NT2/D1 (cell line): Measurements from ENCODE around the gene RNASE7.
"Not testable (repeated sequence)": the region's sequence is repeated elsewhere in the genome, so short reads cannot be mapped to it uniquely, and the experiment has no call there.

ENCODE experiments used
- DNase-seq: peaks from one replicate; pipeline ENCODE4 v3.0.0-alpha.2; 2011; ENCODE audit warnings: low read depth, low spot score
- H3K27me3 ChIP-seq: 2 replicates; pipeline ENCODE4 v1.6.0; 2011; ENCODE audit warnings: mild to moderate bottlenecking; ENCODE audit not compliant: insufficient read length, insufficient read depth
- H3K36me3 ChIP-seq: 2 replicates; pipeline ENCODE4 v1.6.1; 2011; ENCODE audit warnings: mild to moderate bottlenecking, low read length, mixed read lengths; ENCODE audit not compliant: insufficient read depth, insufficient read length
- H3K4me1 ChIP-seq: 2 replicates; pipeline ENCODE4 v1.5.1; 2011; ENCODE audit not compliant: insufficient read depth, insufficient read length
- H3K4me3 ChIP-seq: 2 replicates; pipeline ENCODE4 v1.5.1; 2011; ENCODE audit warnings: low read depth; ENCODE audit not compliant: insufficient read length
- H3K9ac ChIP-seq: 2 replicates; pipeline ENCODE4 v1.6.0; 2011; ENCODE audit warnings: low read depth; ENCODE audit not compliant: insufficient read length
- H3K9me3 ChIP-seq: 2 replicates; pipeline ENCODE4 v1.5.1; 2011; ENCODE audit warnings: mild to moderate bottlenecking, low read length; ENCODE audit not compliant: insufficient read depth
- SUZ12 ChIP-seq: IDR thresholded peaks from 2 replicates; pipeline ENCODE4 v1.6.1; 2011; ENCODE audit not compliant: insufficient read length, insufficient read depth; ENCODE audit errors: extremely low read depth
- YY1 ChIP-seq: IDR thresholded peaks from 2 replicates; pipeline ENCODE4 v1.6.1; 2011; ENCODE audit not compliant: insufficient read length, insufficient read depth
- ZNF274 ChIP-seq: IDR thresholded peaks from 2 replicates; pipeline ENCODE4 v1.6.1; 2011; ENCODE audit warnings: mild to moderate bottlenecking, low read depth, low read length

Gene RNASE7

DNA sequence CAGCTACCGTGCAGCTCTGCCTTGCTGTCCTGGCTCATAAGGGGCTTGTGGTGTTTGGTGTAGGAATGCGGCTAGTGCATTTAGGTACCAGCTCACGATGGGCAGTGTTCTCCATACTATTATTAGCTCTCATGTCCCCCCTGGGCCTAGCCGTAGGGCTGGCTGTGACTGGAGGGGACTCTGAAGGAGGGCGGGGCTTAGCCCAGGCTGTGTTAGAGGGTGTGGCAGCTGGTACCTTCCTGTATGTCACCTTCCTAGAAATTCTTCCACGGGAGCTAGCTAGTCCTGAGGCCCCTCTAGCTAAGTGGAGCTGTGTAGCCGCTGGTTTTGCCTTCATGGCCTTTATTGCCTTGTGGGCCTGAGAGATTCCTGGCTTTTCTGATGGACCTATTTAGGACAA is 40.9 kb upstream of the RNASE7 start:
- DNase-seq, result no peak
- TF ChIP-seq ZNF274 (no peak), SUZ12 (no peak), YY1 (no peak)
- peaks cover 8% of the 10 kb centered on the region for H3K36me3 ChIP-seq
- peaks cover 6% of the 10 kb centered on the region for H3K4me1 ChIP-seq
- H3K9ac ChIP-seq, result no peak overlapping the region
- H3K9me3 ChIP-seq, result no peaks in the 10 kb centered on the region
- no peaks in the 10 kb centered on the region for H3K27me3 ChIP-seq
- H3K4me3 ChIP-seq, result no peak overlapping the region

DNA sequence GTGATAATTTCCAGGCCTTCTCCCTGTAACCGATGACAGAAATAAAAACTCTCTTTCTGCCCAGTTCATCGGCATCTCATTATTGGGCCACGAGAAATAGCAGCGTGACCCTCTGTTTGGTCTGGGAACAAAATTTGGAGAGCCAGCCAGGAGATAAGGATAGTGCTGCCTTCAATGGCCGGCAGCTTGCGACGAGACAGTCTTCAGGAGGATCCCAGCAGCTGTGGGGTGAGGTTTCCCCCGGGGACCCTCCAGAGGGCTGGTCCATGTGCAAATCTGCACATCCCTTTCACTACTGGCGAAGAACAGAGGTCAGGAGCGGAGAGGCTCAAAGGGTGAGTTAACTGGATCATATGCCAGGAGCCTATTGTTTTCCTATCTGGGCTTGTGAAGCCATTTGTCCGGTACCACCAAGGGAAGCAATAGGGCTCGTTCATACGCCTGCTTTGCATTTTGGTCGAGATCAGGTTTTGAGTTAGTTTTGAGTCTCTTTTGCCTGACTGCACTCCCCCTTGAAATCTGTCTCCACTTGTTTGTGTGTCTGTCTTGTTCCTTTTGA is 38.3 kb upstream of the RNASE7 start:
- H3K27me3 ChIP-seq, result no peaks in the 10 kb centered on the region
- H3K36me3 ChIP-seq, result no peaks in the 10 kb centered on the region
- H3K4me1 ChIP-seq, result peaks cover 4% of the 10 kb centered on the region
- no peak for TF ChIP-seq ZNF274
- no peak for DNase-seq
- H3K9ac ChIP-seq, result no peak overlapping the region
- no peaks in the 10 kb centered on the region for H3K9me3 ChIP-seq
- no peak overlapping the region for H3K4me3 ChIP-seq

DNA sequence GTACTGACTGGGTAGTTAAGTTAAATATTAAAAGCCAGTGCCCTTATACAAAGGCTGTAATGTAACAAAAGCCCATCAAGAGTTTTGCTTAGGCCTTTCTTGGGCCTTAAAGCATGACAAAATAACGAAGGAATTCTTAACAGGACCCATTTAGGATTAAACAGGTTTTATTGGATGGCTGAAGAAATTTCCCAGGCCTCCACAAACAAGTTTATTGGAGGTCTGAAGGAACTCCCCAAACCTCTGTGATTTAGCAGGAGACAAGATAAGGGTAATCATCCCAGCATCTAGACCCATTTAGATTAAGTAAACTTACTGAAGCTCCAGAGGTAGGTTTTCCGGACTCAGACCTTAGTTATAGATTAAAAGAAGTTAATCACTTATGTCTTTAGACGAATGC is 32.4 kb upstream of the RNASE7 start:
- not testable (repeated sequence) for DNase-seq, H3K9ac ChIP-seq, H3K36me3 ChIP-seq, H3K4me1 ChIP-seq, H3K4me3 ChIP-seq, H3K27me3 ChIP-seq, H3K9me3 ChIP-seq

DNA sequence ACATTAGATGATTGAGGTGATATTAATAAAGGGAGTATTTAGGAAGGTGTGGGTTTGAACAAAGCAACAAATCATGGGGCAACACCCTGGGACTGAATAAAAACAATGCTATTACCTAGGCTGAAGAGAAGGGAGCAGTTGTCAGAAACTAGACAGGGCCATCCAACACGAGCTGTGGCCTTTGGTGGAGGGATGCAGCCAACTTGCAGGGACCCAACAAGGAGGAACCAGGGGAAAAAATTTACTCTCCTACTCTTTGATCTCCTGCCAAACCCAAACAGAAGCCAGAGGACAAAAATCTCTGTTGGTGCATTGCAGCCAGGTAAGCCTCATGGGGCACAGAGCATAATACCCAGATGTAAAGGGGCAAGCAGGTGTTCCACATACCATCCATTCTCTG is 31.0 kb upstream of the RNASE7 start:
- H3K36me3 ChIP-seq, result no peaks in the 10 kb centered on the region
- TF ChIP-seq ZNF274 (no peak), SUZ12 (no peak), YY1 (no peak)
- H3K9ac ChIP-seq, result no peak overlapping the region
- H3K27me3 ChIP-seq, result no peaks in the 10 kb centered on the region
- DNase-seq, result no peak
- H3K4me3 ChIP-seq, result no peak overlapping the region
- H3K9me3 ChIP-seq, result no peaks in the 10 kb centered on the region
- H3K4me1 ChIP-seq, result no peaks in the 10 kb centered on the region

DNA sequence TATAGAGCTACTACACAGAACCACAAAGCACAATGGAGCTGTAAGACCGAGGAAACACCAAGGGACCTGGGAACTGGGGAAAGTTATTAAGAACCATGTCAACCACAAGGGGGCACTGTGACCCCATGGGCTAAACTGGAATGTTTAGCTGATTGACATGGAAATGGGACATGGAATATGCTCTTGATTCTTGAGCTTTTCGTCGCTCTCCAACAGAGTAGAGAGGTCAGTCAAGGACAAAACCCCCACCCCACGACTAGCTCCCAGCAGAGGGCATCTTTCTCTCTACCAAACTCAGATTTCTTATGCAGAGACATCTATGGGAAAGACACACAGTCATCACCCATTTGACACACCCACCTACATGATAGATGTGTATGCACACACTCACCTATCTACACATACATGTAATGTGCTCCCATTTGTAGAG is 27.4 kb upstream of the RNASE7 start:
- no peaks in the 10 kb centered on the region for H3K27me3 ChIP-seq
- TF ChIP-seq YY1 (no peak), SUZ12 (no peak), ZNF274 (no peak)
- no peaks in the 10 kb centered on the region for H3K4me1 ChIP-seq
- DNase-seq, result peak; percentile 82
- H3K36me3 ChIP-seq, result peaks cover 32% of the 10 kb centered on the region
- H3K9ac ChIP-seq, result no peak overlapping the region
- no peaks in the 10 kb centered on the region for H3K9me3 ChIP-seq
- no peak overlapping the region for H3K4me3 ChIP-seq

DNA sequence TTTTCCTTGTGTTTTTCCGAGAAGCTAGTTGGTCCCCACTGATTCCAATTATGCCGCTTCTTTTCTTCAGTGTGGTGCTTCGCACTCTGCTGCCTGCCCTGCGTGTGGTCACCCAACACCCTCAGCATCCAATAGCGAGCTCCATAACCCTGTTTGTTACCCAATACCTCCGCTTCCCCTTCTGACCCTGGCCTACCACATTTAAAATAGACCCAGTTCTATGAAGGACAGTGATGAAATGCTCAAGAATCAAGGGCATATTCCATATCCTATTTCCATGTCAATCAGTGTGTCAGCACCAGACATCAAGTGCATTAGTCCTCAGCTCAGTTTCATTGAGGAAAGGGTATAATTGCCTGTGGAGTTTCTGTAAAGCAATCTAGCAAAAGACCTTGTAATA is 26.9 kb upstream of the RNASE7 start:
- no peak overlapping the region for H3K4me3 ChIP-seq
- H3K4me1 ChIP-seq, result no peaks in the 10 kb centered on the region
- TF ChIP-seq ZNF274, result no peak
- H3K36me3 ChIP-seq, result peaks cover 34% of the 10 kb centered on the region
- DNase-seq, result no peak
- no peaks in the 10 kb centered on the region for H3K27me3 ChIP-seq
- no peaks in the 10 kb centered on the region for H3K9me3 ChIP-seq
- no peak overlapping the region for H3K9ac ChIP-seq

DNA sequence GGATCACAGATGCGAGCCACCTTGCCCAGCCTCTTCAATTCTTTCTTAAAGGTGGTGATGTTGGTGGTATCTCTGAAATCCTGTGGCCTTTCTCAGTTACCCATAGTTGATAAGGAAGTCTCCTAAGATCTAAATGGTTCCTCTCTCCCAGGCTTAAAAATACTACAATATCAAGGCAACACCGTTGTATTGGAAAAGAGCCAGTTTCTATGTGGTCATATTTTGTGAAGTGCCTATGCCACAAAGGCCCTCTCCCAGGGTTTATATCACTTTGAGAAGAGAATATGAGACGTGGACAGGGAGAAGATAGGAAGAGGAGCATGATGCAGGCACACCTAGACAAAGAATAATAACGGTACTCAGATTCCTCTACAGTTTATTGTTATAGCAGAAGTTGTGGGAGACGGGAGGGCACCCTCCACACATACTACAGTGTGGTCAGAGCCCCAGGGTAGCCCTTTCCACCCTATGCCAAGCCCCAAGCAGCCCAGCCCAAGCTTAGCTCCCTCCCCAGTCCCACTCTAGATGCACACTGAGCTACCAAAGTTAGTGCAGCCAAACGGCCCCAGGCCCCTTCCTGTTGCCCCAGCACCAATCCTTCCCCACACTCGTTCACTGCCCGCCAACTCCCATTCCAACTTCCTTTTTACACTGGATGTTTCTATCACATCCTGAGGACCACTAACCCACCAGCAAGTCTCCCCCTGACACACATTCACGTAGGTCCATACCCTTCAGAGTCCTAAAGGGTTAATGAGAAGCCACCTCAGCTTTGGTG is 25.6 kb upstream of the RNASE7 start:
- no peaks in the 10 kb centered on the region for H3K9me3 ChIP-seq
- no peaks in the 10 kb centered on the region for H3K27me3 ChIP-seq
- TF ChIP-seq SUZ12 (no peak), YY1 (no peak), ZNF274 (no peak)
- DNase-seq, result no peak
- peaks cover 47% of the 10 kb centered on the region for H3K36me3 ChIP-seq
- no peak overlapping the region for H3K9ac ChIP-seq
- no peaks in the 10 kb centered on the region for H3K4me1 ChIP-seq
- H3K4me3 ChIP-seq, result no peak overlapping the region
